CD4-positive, alpha-beta T cell treated with Interleukin-21 for 1 hour (primary cell): Measurements from ENCODE around the gene ZNF785.
A peak's percentile ranks its signal among the peaks of the same experiment; 100 is the strongest.
"Not testable (repeated sequence)": the region's sequence is repeated elsewhere in the genome, so short reads cannot be mapped to it uniquely, and the experiment has no call there.

ENCODE experiments used
- DNase-seq: peaks from one replicate; pipeline ENCODE4 v3.0.0-alpha.2; 2020

The ZNF785 gene

DNA sequence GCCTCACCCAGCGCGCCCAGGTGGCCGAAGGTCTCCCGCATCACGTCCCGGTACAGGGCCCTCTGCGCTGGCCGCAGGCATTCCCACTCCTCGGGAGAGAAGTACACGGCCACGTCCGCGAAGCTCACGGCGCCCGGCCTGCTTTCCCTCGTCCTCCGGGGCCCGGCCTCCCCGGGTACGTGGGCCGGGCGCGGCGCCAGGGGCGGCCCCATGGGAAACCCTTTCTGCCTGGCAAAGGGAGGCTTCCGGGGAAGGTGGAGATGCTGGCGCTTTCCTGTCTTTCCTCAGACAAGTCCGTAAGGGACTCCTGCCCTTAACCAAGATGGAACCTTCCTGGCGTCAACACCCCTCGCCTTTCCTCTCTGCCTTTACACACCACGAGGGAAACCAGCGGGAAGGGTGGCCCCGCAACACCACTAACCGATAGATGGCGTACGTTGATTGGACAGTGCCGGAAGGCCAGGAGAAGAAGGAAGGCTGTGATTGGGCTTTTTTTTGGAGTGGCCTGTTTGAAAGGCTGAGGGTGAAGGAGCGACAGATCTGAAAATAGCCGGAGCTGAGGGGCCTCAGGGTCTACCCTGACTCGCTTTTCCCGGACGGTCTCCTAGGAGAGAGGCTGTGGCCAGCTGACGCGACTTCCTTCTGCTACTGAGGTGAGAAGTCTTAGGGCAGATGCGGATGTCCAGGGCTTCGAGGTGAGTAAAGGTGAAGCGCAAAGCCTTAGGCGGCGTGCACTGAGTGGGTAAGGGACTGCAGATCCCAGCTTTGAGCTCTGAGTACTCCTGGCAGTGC lies at the start of gene ZNF785:
Gene ZNF785 (minus strand): TSS at position 298 of the 792 bp plus-strand sequence. CDS start 86 bp downstream, at position 212.
- DNase-seq = peak; percentile 98

DNA sequence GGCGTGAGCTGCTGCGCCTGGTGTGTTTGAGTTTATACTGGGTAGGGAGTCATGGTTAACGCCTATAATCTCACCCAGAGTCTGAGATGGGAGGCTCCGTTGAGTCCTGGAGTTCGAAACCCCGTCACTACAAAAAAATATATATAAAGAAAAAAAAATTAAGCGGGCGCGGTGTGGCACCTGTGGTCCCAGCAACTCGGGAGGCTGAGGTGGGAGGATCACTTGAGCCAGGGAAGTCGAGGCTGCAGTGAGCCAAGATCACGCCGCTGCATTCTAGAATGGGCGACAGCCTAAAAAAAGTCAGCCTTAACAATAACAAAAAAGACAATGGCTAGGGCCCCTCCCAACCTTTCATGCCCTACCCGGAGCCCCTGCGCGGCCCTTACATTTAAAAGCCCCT lies 48.0 kb upstream of the ZNF785 start:
- no peak for DNase-seq

GRCh38 chr16:30632454-30632853 lies 47.0 kb upstream of the ZNF785 start:
- not testable (repeated sequence) for DNase-seq

GRCh38 chr16:30628628-30629540 lies 43.4 kb upstream of the ZNF785 start:
- DNase-seq = peak; percentile 86

DNA sequence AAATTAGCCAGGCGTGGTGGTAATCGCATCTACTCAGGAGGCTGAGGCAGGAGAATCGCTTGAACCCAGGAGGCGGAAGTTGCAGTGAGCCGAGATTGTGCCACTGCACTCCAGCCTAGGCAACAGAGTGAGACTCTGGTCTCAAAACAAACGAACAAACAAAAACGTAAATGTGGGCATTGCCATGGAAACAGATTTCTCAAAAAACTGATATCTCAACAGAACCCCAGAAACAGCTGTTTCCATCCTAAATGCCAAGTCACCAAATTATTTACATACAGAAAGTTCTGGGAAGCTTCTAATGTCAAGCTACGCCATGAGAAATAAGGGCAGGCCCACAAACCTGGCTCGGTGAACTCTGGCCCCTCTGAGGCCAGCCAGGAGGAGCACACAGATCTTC lies 40.7 kb upstream of the ZNF785 start:
- no peak for DNase-seq

GRCh38 chr16:30623536-30624283 lies 38.2 kb upstream of the ZNF785 start:
- no peak for DNase-seq

DNA sequence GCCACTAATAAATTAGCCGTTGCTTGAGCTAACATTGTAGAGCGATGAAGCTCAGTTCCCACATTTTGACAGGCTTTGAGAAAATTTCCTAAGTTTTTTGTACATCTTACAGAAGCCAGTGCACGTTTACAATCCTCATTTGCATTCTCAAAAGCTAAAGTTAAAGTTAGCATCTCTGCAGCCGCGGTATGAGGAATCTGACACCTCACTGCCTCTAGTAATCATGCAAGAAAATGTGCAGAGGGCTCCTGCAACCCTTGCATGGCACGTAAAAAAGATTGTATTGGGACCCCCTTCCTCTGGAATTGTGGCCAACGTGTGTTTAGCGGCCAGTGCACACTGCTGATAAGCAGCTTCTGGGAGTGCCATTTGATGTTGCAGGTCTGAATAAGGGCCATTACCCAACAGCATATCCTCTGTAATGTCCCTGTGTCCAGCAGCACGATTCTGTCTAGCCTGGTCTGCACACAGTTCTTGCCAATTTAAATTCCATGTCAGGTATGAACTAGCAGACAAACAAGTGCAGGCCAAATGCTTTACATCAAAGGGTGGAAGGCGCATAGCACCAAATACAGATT lies 37.0 kb upstream of the ZNF785 start:
- no peak for DNase-seq

DNA sequence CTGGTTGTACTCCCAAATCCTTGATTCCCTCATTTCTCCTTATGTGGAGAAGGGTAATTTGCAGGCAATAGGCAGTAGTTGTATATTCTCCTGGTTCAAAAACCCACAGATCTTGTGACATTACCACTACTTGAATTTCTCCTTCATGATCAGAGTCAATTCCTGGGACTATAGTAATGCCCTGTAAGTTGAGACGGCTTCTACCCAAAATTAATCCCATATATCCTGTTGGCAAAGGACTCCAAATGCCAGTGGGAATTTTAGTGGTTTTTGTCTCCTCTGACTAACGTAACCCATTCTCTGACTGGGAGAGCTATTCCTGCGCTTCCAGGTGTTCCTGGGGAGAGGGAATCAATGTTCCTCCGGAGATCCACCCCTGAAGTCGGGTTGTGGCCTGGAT lies 36.3 kb upstream of the ZNF785 start:
- no peak for DNase-seq

DNA sequence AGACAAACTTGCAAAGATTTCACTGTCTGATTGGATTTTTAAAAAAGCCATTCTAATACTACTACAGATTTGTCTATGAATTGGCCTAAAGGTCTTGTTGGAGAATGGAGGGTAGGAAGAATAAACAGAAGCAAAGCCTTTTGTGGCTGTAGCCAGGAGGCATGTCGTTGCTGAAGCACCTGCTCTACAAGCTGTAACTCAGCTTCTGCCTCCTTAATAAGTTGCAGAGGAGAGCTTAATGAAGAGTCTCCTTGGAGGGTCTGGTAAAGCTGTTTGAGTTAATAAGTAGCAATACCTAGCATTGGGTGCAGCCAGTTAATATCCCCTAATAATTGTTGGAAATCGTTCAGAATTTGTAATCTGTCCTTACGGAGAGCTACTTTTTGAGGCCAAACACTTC lies 34.7 kb upstream of the ZNF785 start:
- DNase-seq = no peak

DNA sequence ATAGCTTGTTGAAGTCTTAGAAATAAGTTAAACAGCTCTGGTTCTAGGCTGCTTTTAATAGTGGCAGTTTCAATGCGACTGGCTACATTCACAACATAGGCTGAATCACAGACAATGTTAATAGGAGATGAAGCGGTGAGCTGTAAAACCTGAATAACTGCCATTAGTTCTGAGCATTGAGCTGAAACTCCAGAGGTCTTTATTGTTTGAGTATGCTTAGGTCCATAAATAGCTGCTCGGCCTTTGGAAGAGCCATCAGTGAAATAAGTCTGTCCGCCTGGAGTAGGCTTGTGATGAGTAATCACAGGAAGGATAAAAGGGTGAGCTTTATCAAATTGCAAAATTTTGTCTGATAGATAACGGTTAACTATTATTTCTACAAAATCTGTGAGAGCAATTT lies 34.1 kb upstream of the ZNF785 start:
- DNase-seq = no peak

DNA sequence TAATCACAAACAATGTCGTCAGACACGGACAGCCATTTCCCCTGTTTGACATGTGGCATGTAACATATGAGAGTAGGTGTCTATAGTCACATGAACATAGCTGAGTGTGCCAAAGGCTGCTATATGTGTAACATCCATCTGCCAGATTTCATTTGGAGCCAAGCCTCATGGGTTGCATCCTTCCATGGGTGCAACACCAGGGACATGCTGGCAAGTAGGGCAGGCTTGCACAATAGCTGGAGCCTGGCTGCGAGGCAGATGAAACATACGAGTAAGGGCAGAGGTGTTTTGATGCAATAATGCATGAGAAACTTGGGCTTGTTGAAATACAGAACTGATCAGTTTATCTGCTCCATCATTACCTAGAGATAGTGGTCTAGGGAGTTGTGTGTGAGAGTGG lies 33.7 kb upstream of the ZNF785 start:
- DNase-seq = no peak

- peak; percentile 75 for DNase-seq
Observed at GRCh38 chr16:30615358-30616091, 30.0 kb upstream of the ZNF785 start.

GRCh38 chr16:30609926-30610839 lies 24.7 kb upstream of the ZNF785 start, which contains the start of gene ZNF689:
TSS of gene ZNF689 (minus strand) at chr16:30610389. CDS start at chr16:30610041, 348 bp downstream.
- DNase-seq = peak; percentile 98

- DNase-seq = peak; percentile 46
Observed at GRCh38 chr16:30609002-30609925, 23.8 kb upstream of the ZNF785 start.

DNA sequence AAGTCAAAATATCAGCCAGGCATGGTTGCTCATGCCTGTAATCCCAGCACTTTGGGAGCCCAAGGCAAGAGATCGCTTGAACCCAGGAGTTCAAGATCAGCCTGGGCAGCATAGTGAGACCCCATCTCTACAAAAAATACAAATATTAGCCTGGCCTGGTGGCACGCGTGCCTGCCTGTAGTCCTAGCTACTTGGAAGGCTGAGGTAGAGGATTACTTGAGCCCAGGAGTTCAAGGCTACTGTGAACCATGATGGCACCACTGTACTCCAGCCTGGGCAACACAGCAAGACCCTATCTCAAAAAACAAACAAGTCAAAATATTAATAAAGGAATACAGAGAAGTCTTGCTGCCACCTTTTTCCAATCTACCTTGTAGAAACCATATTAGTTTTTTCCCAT lies 20.5 kb upstream of the ZNF785 start:
- DNase-seq = no peak

GRCh38 chr16:30605158-30605557 lies 19.7 kb upstream of the ZNF785 start:
- no peak for DNase-seq

- DNase-seq = no peak
Observed at GRCh38 chr16:30604316-30604947, 18.9 kb upstream of the ZNF785 start.

- DNase-seq = no peak
Observed at GRCh38 chr16:30603945-30604315, 18.4 kb upstream of the ZNF785 start.

- no peak for DNase-seq
Observed at GRCh38 chr16:30602616-30603277, 17.2 kb upstream of the ZNF785 start.
